Transverse colon (tissue), 4 donors: Measurements from ENCODE around the gene SYPL1. TPM values are rescaled to one million over a fixed set of nuclear protein-coding genes. Genes with fewer than 3 reads are reported as not detected.

ENCODE experiments used
- DNase-seq: peaks from one replicate; pipeline ENCODE4 v3.0.0-alpha.2; 2019
- H3K27ac ChIP-seq, 4 donors: fragments of 200-600 bp; sonication (generic); 2 replicates each; pipeline ENCODE4 v1.5.1; 2016 to 2018; ENCODE audit warnings: inconsistent platforms in 4 of 4
- H3K27me3 ChIP-seq: fragments of 200-600 bp; sonication (generic); 2 replicates; pipeline ENCODE4 v1.5.1; 2017; ENCODE audit warnings: inconsistent platforms
- H3K36me3 ChIP-seq, 4 donors: fragments of 200-600 bp; sonication (generic); 2 replicates each; pipeline ENCODE4 v1.5.1; 2017 to 2019; ENCODE audit warnings: inconsistent platforms in 4 of 4
- H3K4me1 ChIP-seq, 4 donors: fragments of 200-600 bp; sonication (generic); 2 replicates each; pipeline ENCODE4 v1.5.1; 2017 to 2020; ENCODE audit warnings: inconsistent platforms in 4 of 4
- H3K4me3 ChIP-seq, 4 donors: fragments of 200-600 bp; sonication (generic); 1 replicate in 1 of 4; 2 replicates in 3 of 4; pipeline versions ENCODE4 v1.5.1 to v1.6.1; 2017 to 2019; ENCODE audit warnings: inconsistent platforms in 4 of 4
- H3K9me3 ChIP-seq, 2 donors: fragments of 200-600 bp; sonication (generic); 2 replicates each; pipeline ENCODE4 v1.5.1; 2017 to 2019; ENCODE audit warnings: inconsistent platforms in 2 of 2
- CTCF ChIP-seq, 5 experiments: fragments of 200-600 bp in 3 of 5; fragments of 450-650 bp in 2 of 5; sonication (generic) in 3 of 5; IDR thresholded peaks; 1 replicate in 2 of 5; 2 replicates in 3 of 5; pipeline ENCODE4 v1.5.1; 2016 to 2017; ENCODE audit warnings: antibody characterized with exemption in 5 of 5, inconsistent platforms in 3 of 5, mild to moderate bottlenecking in 2 of 5, moderate library complexity in 1 of 5
- EP300 ChIP-seq: sonication (generic); formaldehyde crosslinking; IDR thresholded peaks from one replicate; pipeline ENCODE4 v1.6.1; 2017; ENCODE audit warnings: antibody characterized with exemption, low read depth
- POLR2A ChIP-seq: fragments of 450-650 bp; IDR thresholded peaks from one replicate; pipeline ENCODE4 v1.6.1; 2016; ENCODE audit warnings: antibody characterized with exemption, mild to moderate bottlenecking, moderate library complexity
- POLR2AphosphoS5 ChIP-seq, 3 donors: sonication (generic); formaldehyde crosslinking; IDR thresholded peaks; one replicate each; pipeline ENCODE4 v1.6.1; 2016; ENCODE audit warnings: antibody characterized with exemption in 3 of 3
- WGBS, 2 donors: methylation state at CpG; one replicate each; pipeline ENCODE4 v1.1.5; 2018; ENCODE audit warnings: low coverage in 1 of 2; 5-methylcytosine and 5-hydroxymethylcytosine counted together
- in situ Hi-C, 4 donors: fragments of 200-750 bp; cut with MboI; loops; one replicate each; pipeline versions ENCODE4 v1.15.0 to v1.15.1; 2017; ENCODE audit warnings: low sequenced_read_pairs in 3 of 4, low pct_ligation_motif_present in 1 of 4, low pct_unique_long_range_greater_than_20kb in 1 of 4
- intact Hi-C: fragments of 100-400 bp; cut with DNase I; formaldehyde crosslinking; loops from one replicate; pipeline ENCODE4 v1.15.1; 2023; ENCODE audit warnings: low total_unique reads
- total RNA-seq, 4 donors: library from RNA; depleted of rRNA; stranded (reverse); fragments of >200 nt; gene quantifications; one replicate each; pipeline ENCODE4 v1.1.0, GENCODE V29; 2016

Gene SYPL1
- total RNA-seq, 4 donors from 2014 or later = 36.7 to 81.8 (median 59.5) TPM

- Histone ChIP-seq H3K4me1 (peaks cover 17 to 56% (median 39%) of the 10 kb centered on the region in 4 donors), H3K27ac (peak overlapping the region; percentile 80 to 93 (median 87)), H3K27me3 (no peaks in the 10 kb centered on the region), H3K4me3 (no peak overlapping the region), H3K36me3 (no peaks in the 10 kb centered on the region), H3K9me3 (no peaks in the 10 kb centered on the region)
- in situ Hi-C loops (no loop called here), intact Hi-C loops (loop anchor here (5.0 kb wide), 1 partner anchor 41 kb away; the partner anchor contains the start of gene SYPL1)
- peak; percentile 68 for DNase-seq
- 45 to 48% methylated on average over 2 to 9 of the region's 9 CpGs for WGBS, 2 donors
- peak; percentile 66 to 82 (median 75) for TF ChIP-seq POLR2AphosphoS5 (IDR thresholded peaks at IDR 0.05)
- TF ChIP-seq EP300 = no peak
- TF ChIP-seq POLR2A = peak; percentile 65
Measured at GRCh38 chr7:106071356-106071998, 40.6 kb downstream of the SYPL1 start.

- Histone ChIP-seq H3K4me3 (no peak overlapping the region), H3K4me1 (peaks cover 22 to 64% (median 46%) of the 10 kb centered on the region in 4 donors), H3K27me3 (no peaks in the 10 kb centered on the region), H3K9me3 (no peaks in the 10 kb centered on the region), H3K27ac (peak overlapping the region; percentile 80 to 93 (median 87)), H3K36me3 (no peaks in the 10 kb centered on the region)
- in situ Hi-C loops (no loop called here), intact Hi-C loops (loop anchor here (5.0 kb wide), 1 partner anchor 42 kb away; the partner anchor contains the start of gene SYPL1)
- DNase-seq = no peak
- TF ChIP-seq POLR2AphosphoS5 (IDR thresholded peaks at IDR 0.05) (no peak), CTCF (IDR thresholded peaks at IDR 0.05) (no peak), EP300 (no peak), POLR2A (no peak)
- 89 to 97% methylated on average over 3 to 8 of the region's 8 CpGs for WGBS, 2 donors
Measured at GRCh38 chr7:106070567-106071254, 41.4 kb downstream of the SYPL1 start.

- no peak overlapping the region for H3K4me3 ChIP-seq
- in situ Hi-C loops = no loop called here
- peak overlapping the region; percentile 80 to 93 (median 87) for H3K27ac ChIP-seq
- no peak for TF ChIP-seq CTCF (IDR thresholded peaks at IDR 0.05)
- TF ChIP-seq POLR2AphosphoS5 (IDR thresholded peaks at IDR 0.05) = no peak
- TF ChIP-seq POLR2A = no peak
- no peak for TF ChIP-seq EP300
- no peak for DNase-seq
- H3K27me3 ChIP-seq = no peaks in the 10 kb centered on the region
- no peaks in the 10 kb centered on the region for H3K9me3 ChIP-seq
- 70% methylated on average over 5 of the region's 5 CpGs; no CpG with 5 or more reads in 1 of the 2 donors for WGBS, 2 donors
- H3K4me1 ChIP-seq = peaks cover 27 to 69% (median 52%) of the 10 kb centered on the region in 4 donors
- intact Hi-C loops = loop anchor here (5.0 kb wide), 1 partner anchor 42 kb away; the partner anchor contains the start of gene SYPL1
- H3K36me3 ChIP-seq = no peaks in the 10 kb centered on the region
Measured at GRCh38 chr7:106070201-106070551, 41.9 kb downstream of the SYPL1 start.

GRCh38 chr7:106069471-106070200 is 42.5 kb downstream of the SYPL1 start:
- in situ Hi-C loops = no loop called here

More at GRCh38 chr7:106069471-106070200, 42.5 kb downstream of the SYPL1 start:
- Histone ChIP-seq H3K9me3 (no peaks in the 10 kb centered on the region), H3K36me3 (no peaks in the 10 kb centered on the region), H3K27me3 (no peaks in the 10 kb centered on the region), H3K27ac (peak overlapping the region; percentile 49 to 93 (median 85)), H3K4me1 (peaks cover 32 to 75% (median 57%) of the 10 kb centered on the region in 4 donors), H3K4me3 (no peak overlapping the region)
- TF ChIP-seq POLR2AphosphoS5 (IDR thresholded peaks at IDR 0.05) (no peak), CTCF (IDR thresholded peaks at IDR 0.05) (no peak), POLR2A (no peak), EP300 (no peak)
- intact Hi-C loops = loop anchor here (5.0 kb wide), 2 partner anchors 43 to 73 kb away; partner anchors contain the start of gene SYPL1
- DNase-seq = no peak
- 80 to 100% methylated on average over 2 to 8 of the region's 9 CpGs for WGBS, 2 donors
